ENCODE data around the gene ART4.

Gene ART4

DNA sequence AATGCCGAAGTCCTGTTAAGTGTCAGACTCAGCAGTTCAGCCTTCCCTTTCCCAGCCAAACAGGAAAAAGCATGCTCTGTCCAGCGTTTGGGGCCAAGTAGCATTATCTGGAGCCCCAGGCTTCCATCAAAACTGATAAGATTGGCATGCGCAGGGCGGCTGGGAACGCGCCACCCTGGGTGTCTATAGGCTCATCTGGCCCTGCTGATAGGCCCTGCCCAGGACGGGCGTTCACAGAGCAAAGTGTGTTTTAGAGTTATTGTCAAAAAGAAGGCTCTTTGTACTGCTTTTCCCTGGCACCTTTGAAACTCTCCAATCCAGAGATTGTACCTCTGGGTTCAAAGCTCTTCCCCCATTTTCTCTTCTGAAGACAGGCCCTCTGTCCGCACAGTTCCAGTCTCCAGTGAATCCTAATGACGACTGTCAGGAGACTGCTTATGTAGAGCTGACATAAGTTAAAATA lies at the start of gene ART4:
ART4 (minus strand) TSS at position 102 of the 463 bp plus-strand sequence. CDS start 413 bp downstream, outside the sequence.
- DNase-seq (ENCODE audit: low spot score): no peak

DNA sequence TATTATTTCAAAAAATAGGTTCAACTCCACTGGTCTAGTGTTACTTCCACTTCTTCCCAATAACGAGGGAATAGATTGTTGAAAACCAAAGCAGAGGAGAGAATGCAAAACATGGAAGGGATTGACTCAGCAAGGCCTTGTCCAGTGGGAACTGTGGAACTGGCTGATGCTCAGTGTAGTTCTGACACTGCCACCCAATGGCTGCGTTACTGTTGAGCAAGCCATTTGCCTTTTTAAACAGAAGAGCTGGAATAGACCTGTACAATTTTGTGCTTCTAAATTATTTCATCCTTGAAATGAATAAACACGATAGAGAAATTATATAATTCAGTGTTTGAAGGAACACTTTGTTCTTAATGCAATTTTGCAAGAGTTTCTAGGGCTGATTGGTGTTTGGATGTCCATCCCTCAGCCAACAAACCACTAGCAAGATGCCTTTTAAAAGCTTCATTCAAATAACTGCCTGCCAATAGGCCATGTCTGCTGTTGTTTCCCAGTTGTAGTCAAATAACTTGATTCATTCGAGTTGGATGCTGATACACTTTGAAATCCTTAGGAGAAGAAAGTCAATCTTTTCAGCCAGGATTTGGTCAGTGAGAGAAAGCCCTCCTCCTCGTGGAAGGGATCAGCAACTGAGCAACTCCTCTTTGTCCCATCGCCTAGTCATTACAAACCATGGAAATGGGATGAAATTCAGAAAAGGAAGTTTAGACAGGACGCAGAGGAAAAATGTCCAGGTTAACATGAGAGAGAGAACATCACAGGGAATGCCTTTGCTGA lies 49.6 kb upstream of the ART4 start:
- DNase-seq (ENCODE audit: low spot score): no peak

GRCh38 chr12:14890701-14891100 lies 47.4 kb upstream of the ART4 start:
- DNase-seq (ENCODE audit: low spot score): no peak

GRCh38 chr12:14886271-14886670 lies 42.9 kb upstream of the ART4 start:
- no peak for DNase-seq (ENCODE audit: low spot score)

DNA sequence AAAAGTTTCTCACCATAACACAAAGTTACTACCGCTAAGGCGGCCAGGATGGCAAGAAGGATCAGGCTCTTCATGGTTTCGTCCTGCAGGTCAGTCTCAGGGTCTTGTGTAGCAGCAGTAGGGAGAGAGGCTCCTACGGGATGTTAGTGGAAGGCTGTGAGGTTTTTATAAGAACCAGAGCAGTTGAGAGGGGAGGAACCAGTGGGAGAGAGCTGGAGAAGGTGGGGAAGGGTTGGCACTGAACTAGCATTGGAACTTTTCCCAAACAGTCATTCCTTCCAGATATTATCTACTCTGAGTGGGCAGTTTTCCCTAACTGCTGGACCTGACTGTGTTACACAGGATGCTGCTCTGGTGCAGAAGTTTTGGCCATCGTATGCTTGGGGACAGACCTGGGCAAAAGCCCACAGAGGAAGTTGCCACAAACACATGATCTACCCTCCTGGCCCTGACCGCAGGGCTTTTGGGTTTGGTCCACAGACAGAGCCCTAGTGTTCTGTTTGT lies 42.4 kb upstream of the ART4 start, which contains the start of gene MGP:
MGP (minus strand) TSS at position 137 of the 504 bp plus-strand sequence; CDS start at position 74, 63 bp downstream.
- DNase-seq (ENCODE audit: low spot score): no peak

DNA sequence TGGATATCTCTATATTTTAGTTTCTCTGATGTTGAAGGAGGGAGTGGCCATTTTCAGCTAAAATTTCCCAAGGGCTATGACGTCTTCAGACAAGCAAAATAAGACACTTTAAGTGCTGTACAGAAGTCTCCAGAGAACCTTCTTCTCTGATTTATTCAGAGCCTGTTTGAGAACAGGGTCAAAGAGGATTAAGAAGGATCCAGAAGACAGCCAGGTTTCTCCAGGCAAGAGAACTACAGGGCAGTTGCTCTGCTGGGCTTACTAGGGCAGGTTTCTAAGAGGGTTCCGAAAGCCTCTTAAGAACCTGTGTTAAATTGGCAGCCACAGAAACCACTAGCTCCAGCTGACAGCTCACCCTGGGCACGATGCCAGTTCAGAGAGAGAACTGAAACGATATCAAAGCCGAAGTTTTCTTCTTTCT lies 41.1 kb upstream of the ART4 start:
- peak; percentile 81 for DNase-seq (ENCODE audit: low spot score)

DNA sequence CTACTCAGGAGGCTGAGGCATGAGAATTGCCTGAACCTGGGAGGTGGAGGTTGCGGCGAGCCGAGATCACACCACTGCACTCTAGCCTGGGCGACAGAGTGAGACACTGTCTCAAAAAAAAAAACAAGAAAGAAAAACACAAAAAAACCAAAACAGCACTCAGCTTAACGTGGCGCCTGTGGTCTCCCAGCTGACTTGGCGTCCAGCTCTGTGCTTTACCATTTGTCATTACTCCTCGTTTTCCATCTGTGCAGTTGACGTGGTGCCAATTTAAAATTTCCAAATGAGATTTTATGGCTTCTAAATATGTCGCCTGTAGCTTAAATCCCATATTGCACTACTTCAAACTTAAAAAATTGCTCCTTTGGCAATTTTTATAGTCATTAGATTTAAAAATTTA lies 40.4 kb upstream of the ART4 start:
- DNase-seq (ENCODE audit: low spot score): no peak

DNA sequence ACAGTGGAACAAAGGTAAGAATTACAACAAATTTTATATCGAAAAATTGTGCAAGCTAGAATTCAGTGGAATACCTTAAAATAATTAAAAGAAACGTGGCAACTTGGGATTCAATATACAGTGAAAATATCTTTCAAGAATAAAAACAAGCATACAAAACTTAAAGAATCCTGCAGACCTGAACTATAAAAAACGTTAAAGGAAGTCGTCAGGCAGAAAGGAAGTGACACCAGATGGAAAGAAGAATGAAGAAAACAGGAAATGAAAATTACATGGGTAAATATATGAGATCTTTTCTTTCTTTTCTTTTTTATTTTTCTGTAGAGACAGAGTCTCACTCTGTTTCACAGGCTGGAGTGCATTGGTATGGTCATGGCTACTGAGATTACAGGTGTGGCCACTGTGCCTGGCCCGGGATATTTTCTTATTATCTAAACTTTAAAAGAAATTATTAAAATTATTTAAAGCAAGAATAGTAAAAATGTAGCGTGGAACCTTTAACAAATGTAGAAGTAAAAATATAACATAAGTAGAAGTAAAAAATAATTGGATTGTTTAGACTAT lies 37.6 kb upstream of the ART4 start:
- no peak for DNase-seq (ENCODE audit: low spot score)

DNA sequence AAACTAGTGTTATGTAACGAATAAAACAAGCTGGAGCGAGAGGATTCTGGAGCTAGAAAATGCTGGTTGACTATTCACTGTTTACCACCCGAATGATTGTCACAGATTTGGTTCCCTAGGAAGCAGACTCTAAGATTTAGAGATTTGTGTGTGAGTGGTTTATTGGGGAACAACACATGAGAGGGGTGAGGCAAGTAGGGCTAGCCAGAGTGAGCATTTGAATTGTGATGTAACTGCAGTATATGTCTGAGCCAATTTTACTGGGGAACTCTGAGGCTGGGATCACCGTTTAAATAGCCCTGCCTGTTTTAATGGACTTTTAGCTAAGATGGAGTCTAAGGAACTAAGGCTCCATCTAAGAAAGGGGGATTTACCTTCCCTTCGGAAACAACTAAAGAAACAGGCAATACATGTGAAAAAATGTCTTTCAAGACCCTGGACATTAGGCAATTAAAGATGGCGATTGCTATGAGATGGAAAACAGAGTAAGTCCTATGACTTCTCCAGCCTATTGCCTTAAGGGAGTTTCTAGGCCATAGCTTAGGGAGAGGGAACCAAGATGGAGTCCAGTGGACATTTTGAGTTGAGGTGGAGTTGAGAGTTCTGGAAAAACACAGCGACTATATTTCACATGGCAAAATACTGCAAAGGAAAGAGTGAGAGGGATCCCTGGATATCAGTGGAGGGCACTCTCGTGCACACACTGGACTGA lies 36.1 kb upstream of the ART4 start:
- no peak for DNase-seq (ENCODE audit: low spot score)

DNA sequence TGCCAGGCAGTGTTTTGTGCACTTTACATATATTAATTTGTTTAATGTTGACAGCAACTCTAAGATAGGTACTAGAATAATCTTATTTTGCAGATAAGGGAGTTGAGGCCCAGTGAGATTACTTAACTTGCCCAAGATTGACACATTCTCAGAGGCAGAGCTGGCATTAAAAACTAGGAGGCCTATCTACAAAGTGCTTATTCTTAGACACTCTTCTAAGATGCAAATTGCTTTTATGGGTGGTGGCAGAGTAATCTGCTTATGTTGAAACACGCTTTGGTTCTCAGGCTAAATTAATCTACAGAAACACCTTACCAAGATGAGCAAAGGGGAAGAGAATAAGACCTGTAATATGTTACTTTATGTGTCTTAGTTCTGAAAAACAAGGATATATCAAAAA lies 35.2 kb upstream of the ART4 start:
- DNase-seq (ENCODE audit: low spot score): no peak

DNA sequence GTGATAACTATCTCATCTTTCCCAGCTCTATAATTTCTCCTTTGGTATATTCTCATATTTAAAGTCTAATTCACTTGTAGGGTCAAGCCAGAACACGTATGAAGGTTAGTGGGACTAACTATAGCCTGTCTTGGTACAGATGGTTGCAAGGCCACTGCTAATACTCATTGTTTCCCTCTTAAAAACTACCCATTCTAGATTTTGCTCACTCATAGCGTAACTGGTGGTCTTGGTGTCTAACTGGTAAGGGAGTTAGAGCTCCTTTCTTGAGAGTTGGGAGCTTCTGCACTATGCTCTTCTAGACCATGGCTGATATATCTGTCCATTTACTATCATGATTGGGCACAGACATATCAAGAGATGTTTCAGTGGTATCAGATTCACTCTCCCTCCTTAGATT lies 33.5 kb upstream of the ART4 start:
- DNase-seq (ENCODE audit: low spot score): no peak

GRCh38 chr12:14874882-14875281 lies 31.6 kb upstream of the ART4 start:
- no peak for DNase-seq (ENCODE audit: low spot score)

DNA sequence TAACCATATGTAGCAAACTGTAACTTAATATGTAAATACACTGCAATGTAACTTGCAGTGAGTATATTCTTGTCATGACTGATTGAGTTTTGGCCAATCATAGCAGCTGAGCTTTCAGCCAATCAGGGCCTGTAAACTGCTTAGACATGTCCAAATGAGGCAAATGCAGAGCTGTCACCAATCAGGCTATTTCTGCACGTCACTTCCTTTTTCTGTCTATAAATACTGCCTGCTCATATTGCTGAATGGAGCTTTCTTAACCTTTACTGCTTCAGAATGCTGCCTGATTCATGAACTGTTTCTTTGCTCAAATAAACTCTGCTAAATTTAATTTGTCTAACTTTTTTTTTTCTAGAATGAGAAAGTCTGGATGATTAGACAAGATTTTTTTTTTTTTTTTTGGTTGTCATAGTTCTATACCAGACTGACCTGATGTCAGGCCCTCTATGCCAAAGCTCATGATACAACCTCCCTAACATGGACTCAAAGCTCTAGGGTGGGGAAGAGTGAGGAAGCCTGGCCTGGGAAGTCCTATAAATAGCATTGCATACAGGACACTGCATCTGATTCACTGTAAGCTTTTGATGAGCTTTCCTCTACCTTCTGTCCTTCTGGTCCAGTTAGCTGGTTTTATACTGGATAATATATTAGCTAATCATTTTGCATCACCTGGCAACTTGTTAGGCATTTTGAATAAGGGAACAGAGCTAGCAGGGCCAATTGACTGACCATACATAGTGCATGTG lies 30.3 kb upstream of the ART4 start:
- DNase-seq (ENCODE audit: low spot score): no peak

DNA sequence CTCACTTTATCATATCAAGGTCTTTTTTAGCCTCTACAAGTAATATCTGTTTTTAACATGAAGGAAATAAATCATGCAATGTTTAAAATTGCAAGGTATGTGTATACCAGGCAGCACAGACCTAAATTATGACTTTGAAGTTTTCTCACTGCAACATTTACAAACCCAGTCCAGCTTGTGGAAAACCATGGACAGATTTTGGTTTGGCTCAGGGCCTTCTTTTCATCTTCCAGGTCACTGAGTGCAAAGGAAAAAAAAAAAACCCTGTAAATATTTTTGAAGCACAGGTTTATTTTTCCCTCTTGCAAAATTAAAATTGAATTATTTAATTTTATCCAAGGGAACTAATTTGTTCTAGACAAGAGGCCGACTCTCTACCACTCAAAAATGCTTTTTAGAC lies 28.6 kb upstream of the ART4 start:
- no peak for DNase-seq (ENCODE audit: low spot score)

DNA sequence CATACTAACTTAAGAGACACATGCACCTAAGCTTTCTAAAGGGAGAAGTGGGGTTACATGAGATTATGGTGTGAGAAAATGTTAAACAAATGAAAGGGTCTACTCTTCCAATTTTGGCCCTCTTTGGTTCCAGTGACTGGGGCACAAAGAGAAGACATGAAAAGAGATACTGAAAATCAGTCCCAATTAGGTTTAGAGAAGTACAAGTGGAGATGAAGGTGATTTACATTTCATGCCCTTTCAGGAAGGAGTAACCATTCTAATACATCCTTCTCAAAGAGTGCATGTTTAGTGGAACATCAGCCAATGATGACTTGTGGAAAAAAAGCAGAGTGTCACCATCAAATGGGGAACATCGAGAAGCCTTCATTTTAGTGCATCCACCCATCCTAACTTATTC lies 27.9 kb upstream of the ART4 start:
- DNase-seq (ENCODE audit: low spot score): no peak

DNA sequence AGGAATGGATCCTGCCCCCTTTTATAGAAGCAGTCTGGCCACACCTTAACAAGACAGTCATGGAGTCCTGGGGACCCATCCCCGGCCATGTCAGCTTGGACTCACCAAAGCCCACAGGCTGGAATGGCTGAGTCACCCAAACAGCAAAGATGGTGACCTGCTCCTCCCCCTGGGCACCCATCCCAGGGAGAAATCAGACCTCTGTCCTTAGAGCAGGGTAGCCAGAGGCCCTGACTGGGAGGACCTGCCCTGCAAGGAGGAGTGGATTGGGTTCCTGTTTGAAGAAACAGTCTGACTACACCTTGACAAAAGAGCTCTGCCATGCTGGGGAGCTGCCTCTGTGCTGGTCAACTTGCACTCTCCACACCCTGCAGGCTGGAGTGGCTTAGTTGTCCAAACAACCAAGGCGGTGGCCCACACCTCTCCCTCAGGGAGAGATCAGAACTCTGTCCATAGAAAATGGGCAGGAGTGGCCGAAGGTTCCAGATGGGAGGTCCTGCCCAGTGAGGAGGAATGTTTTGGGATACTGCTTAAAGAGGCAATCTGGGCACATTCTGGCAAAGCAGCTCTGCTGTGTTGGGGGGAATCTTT lies 25.7 kb upstream of the ART4 start:
- DNase-seq (ENCODE audit: low spot score): no peak

DNA sequence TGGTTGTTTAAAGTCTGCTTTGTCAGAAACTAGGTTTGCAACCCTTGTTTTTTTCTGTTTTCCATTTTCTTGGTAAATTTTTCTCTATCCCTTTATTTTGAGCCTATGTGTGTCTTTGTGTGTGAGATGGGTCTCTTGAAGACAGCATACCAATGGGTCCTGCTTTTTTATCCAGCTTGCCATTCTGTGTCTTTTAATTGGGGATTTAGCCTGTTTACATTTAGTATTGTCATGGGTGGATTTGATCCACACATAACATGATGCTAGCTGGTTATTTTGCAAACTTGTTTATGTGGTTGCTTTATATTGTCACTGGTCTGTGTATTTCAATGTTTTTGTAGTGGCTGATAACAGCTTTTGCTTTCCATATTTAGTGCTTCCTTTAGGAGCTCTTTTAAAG lies 17.2 kb upstream of the ART4 start:
- DNase-seq (ENCODE audit: low spot score): no peak

GRCh38 chr12:14858513-14858912 lies 15.2 kb upstream of the ART4 start:
- no peak for DNase-seq (ENCODE audit: low spot score)

DNA sequence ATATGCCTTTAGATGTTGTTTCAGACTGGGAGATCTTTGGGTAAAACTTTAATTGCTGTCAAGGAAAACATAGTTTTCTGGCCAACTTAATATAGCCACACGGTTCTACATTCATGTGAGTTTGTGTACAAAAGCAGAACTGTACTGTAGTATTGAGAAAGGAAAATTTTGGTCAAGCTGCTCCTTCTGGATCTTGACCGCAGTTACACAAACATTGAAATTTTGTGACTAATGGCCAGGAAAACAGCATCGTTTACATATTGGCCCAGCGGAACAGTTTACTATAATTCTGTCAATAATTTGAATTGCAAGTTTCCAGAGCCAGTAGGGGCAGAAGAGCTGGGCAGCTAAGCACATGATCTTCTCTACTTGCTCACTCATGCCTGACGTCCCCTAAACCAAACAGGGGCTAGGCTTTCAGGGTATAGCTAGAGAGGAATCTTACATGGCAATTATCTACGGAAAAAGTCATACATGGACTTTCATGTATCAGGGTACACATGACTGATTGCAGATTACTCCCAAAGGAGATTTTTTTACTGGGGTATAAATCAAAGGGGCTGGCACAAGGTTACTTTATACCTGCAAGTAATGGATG lies 11.4 kb upstream of the ART4 start:
- no peak for DNase-seq (ENCODE audit: low spot score)

- DNase-seq (ENCODE audit: low spot score): no peak
Observed at GRCh38 chr12:14853961-14854360, 10.6 kb upstream of the ART4 start.

- no peak for DNase-seq (ENCODE audit: low spot score)
Observed at GRCh38 chr12:14852880-14853279, 9.6 kb upstream of the ART4 start.

Measured in CD4-positive, alpha-beta T cell treated with Interleukin-15 for 4 hours (primary cell).